Endothelial cell of umbilical vein (primary cell): ENCODE measurements around the gene UTS2. TPM values are rescaled to one million over a fixed set of nuclear protein-coding genes. Genes with fewer than 3 reads are reported as not detected.

Source experiments
- polyA plus RNA-seq, 4 experiments: library from polyadenylated mRNA; depleted of rRNA in 3 of 4; stranded (reverse) in 3 of 4; unstranded in 1 of 4; fragments of >200 nt; gene quantifications; 2 replicates each; pipeline versions ENCODE4 v1.2.1 to v1.2.3, GENCODE V29; 2011 to 2012; ENCODE audit warnings: missing spikeins in 1 of 4
- total RNA-seq: library from RNA; stranded (reverse); gene quantifications from 2 replicates; pipeline ENCODE4 v1.2.3, GENCODE V29; 2021

UTS2 gene
- total and polyA plus RNA-seq, 2 donors (not counting 3 experiments of a cell fraction or from before 2014, with no cell fraction given), result not detected

Other genes starting within 250 kb of the UTS2 start
- gene VAMP3, start 81.8 kb downstream of the UTS2 start, total RNA-seq, result 137 and 148 TPM in 2 replicates
- 87.9 and 100 TPM in 2 replicates for gene VAMP3, start 81.8 kb downstream of the UTS2 start, polyA plus RNA-seq
- 2.6 and 3.6 TPM in 2 replicates for gene PER3, start 68.8 kb downstream of the UTS2 start, total RNA-seq
- 2.3 and 2.5 TPM in 2 replicates for gene PER3, start 68.8 kb downstream of the UTS2 start, polyA plus RNA-seq
- gene TNFRSF9, start 87.8 kb upstream of the UTS2 start, total RNA-seq, result 0.22 TPM in 1 of 2 replicates, not detected in the other
- gene TNFRSF9, start 87.8 kb upstream of the UTS2 start, polyA plus RNA-seq, result 0.15 and 0.27 TPM in 2 replicates
- 289 and 294 TPM in 2 replicates for gene PARK7, start 108.6 kb upstream of the UTS2 start, total RNA-seq
- gene PARK7, start 108.6 kb upstream of the UTS2 start, polyA plus RNA-seq, result 150 and 203 TPM in 2 replicates
- 28.1 and 31.2 TPM in 2 replicates for gene ERRFI1, start 173.2 kb upstream of the UTS2 start, total RNA-seq
- 28.5 and 32.0 TPM in 2 replicates for gene ERRFI1, start 173.2 kb upstream of the UTS2 start, polyA plus RNA-seq